Lung (tissue), 12 donors: ENCODE data around the gene USP38. TPM values are rescaled to one million over a fixed set of nuclear protein-coding genes. Genes with fewer than 3 reads are reported as not detected.

Experiments used
- ATAC-seq: fragments of 200-7000 bp; cut with Tn5 transposase; one replicate; pipeline ENCODE4 v1.9.1; 2020; ENCODE audit warnings: moderate number of reproducible peaks; ENCODE audit not compliant: insufficient read depth, low FRiP score
- DNase-seq, 3 donors: peaks; one replicate each; pipeline ENCODE4 v3.0.0-alpha.2; 2013 to 2017
- H3K27ac ChIP-seq, 2 donors: one replicate each; pipeline ENCODE4 v1.5.1; 2013; ENCODE audit warnings: mild to moderate bottlenecking in 2 of 2, moderate library complexity in 2 of 2, control low read depth in 1 of 2, inconsistent platforms in 1 of 2, low read depth in 1 of 2, low read length in 1 of 2
- H3K27me3 ChIP-seq, 3 donors: one replicate each; pipeline ENCODE4 v1.5.1; 2013; ENCODE audit warnings: low read length in 2 of 3; ENCODE audit not compliant: control insufficient read depth in 3 of 3, insufficient read depth in 3 of 3
- H3K36me3 ChIP-seq, 4 donors: one replicate each; pipeline ENCODE4 v1.5.1; 2013; ENCODE audit warnings: low read length in 4 of 4, mild to moderate bottlenecking in 1 of 4, moderate library complexity in 1 of 4; ENCODE audit not compliant: control insufficient read depth in 4 of 4, insufficient read depth in 4 of 4
- H3K4me1 ChIP-seq, 5 donors: one replicate each; pipeline ENCODE4 v1.5.1; 2013; ENCODE audit warnings: low read length in 5 of 5, mild to moderate bottlenecking in 2 of 5, moderate library complexity in 1 of 5; ENCODE audit not compliant: control insufficient read depth in 5 of 5, insufficient read depth in 5 of 5
- H3K4me3 ChIP-seq: one replicate; pipeline ENCODE4 v1.5.1; 2013; ENCODE audit warnings: mild to moderate bottlenecking, control low read depth, moderate library complexity
- H3K9ac ChIP-seq, 2 donors: one replicate each; pipeline ENCODE4 v1.5.1; 2013; ENCODE audit warnings: low read length in 2 of 2, control low read depth in 1 of 2; ENCODE audit not compliant: insufficient read depth in 1 of 2
- H3K9me3 ChIP-seq, 4 donors: one replicate each; pipeline ENCODE4 v1.5.1; 2013; ENCODE audit warnings: low read length in 3 of 4, mild to moderate bottlenecking in 1 of 4, moderate library complexity in 1 of 4; ENCODE audit not compliant: control insufficient read depth in 4 of 4, insufficient read depth in 3 of 4
- CTCF ChIP-seq: IDR thresholded peaks from 2 replicates; pipeline ENCODE4 v1.5.1; 2012; ENCODE audit warnings: mild to moderate bottlenecking; ENCODE audit errors: control extremely low read depth, extremely low read depth
- WGBS, 2 donors: extraction: QIAGEN DNeasy Blood & Tissue Kit; methylation state at CpG; one replicate each; pipeline ENCODE4 v1.1.7; 2013; 5-methylcytosine and 5-hydroxymethylcytosine counted together
- polyA plus RNA-seq, 2 donors: library from polyadenylated mRNA; stranded (reverse); fragments of 200-250 nt; gene quantifications; one replicate each; pipeline ENCODE4 v1.2.1, GENCODE V29; 2013
- total RNA-seq, 2 donors: library from RNA; depleted of rRNA in 1 of 2; stranded (reverse); fragments of >200 nt in 1 of 2; gene quantifications; one replicate each; pipeline ENCODE4 v1.2.1, GENCODE V29; 2014 to 2021
- donor health status: control.
- donor health status: control.
- donor health status: Bipolar disorder and iron deficiency.
- donor health status: healthy.
- donor health status: DM: yes; HTN: yes; CAD: no.

USP38 gene
- total and polyA plus RNA-seq, 4 donors: 6.1 to 34.5 (median 18.8) TPM

- H3K27ac ChIP-seq: no peak overlapping the region
- no peaks in the 10 kb centered on the region for H3K4me1 ChIP-seq
- H3K9me3 ChIP-seq: no peaks in the 10 kb centered on the region
- TF ChIP-seq CTCF: no peak
- H3K36me3 ChIP-seq: peaks cover 16 to 40% (median 32%) of the 10 kb centered on the region in 4 donors
- WGBS, 2 donors: 93 to 94% methylated on average over 2 of the region's 2 CpGs
- ATAC-seq (no peak), DNase-seq (no peak)
- no peak overlapping the region for H3K4me3 ChIP-seq
- H3K9ac ChIP-seq: no peak overlapping the region
- H3K27me3 ChIP-seq: no peaks in the 10 kb centered on the region
These were observed 11.6 kb downstream of the USP38 start for GRCh38 chr4:143196323-143196722.

GRCh38 chr4:143199503-143199902 is 14.8 kb downstream of the USP38 start:
- H3K4me3 ChIP-seq: no peak overlapping the region
- no peak overlapping the region for H3K9ac ChIP-seq
- H3K36me3 ChIP-seq: peaks cover 16 to 38% (median 30%) of the 10 kb centered on the region in 4 donors
- ATAC-seq: no peak
- no peaks in the 10 kb centered on the region for H3K9me3 ChIP-seq
- no peaks in the 10 kb centered on the region for H3K4me1 ChIP-seq
- WGBS, 2 donors: 92 to 93% methylated on average over 2 of the region's 2 CpGs
- no peaks in the 10 kb centered on the region for H3K27me3 ChIP-seq
- DNase-seq: no peak
- H3K27ac ChIP-seq: no peak overlapping the region
- no peak for TF ChIP-seq CTCF

GRCh38 chr4:143202824-143203223 is 18.1 kb downstream of the USP38 start:
- peaks cover 13 to 31% (median 19%) of the 10 kb centered on the region in 4 donors for H3K36me3 ChIP-seq
- 99 to 100% methylated on average over 1 of the region's 1 CpG for WGBS, 2 donors
- DNase-seq (peak in 2 of 3 donors; percentile 61), ATAC-seq (no peak)
- no peak overlapping the region for H3K9ac ChIP-seq
- H3K9me3 ChIP-seq: no peaks in the 10 kb centered on the region
- H3K27ac ChIP-seq: no peak overlapping the region
- H3K4me3 ChIP-seq: no peak overlapping the region
- TF ChIP-seq CTCF: no peak
- peaks cover 0 to 17% (median 5%) of the 10 kb centered on the region in 5 donors for H3K4me1 ChIP-seq
- no peaks in the 10 kb centered on the region for H3K27me3 ChIP-seq

GRCh38 chr4:143203577-143203976 is 18.9 kb downstream of the USP38 start:
- Histone ChIP-seq H3K9me3 (no peaks in the 10 kb centered on the region), H3K27ac (no peak overlapping the region), H3K27me3 (no peaks in the 10 kb centered on the region), H3K4me3 (no peak overlapping the region), H3K9ac (no peak overlapping the region), H3K36me3 (peaks cover 9 to 30% (median 14%) of the 10 kb centered on the region in 4 donors), H3K4me1 (peaks cover 0 to 17% (median 5%) of the 10 kb centered on the region in 5 donors)
- ATAC-seq (no peak), DNase-seq (no peak)
- no peak for TF ChIP-seq CTCF
- 92 to 97% methylated on average over 1 of the region's 1 CpG for WGBS, 2 donors
